H1 (cell line): ENCODE data around the gene ECT2L. TPM values are rescaled to one million over a fixed set of nuclear protein-coding genes. Genes with fewer than 3 reads are reported as not detected.

Source experiments
- CTCF ChIA-PET: fragments of 300-600 bp; sonication (Branson Sonifier 250); formaldehyde crosslinking; loops from one replicate; lab custom pipeline; 2021; ENCODE audit not compliant: partially characterized antibody; lab: Charles Lee
- POLR2A ChIA-PET: fragments of 300-600 bp; sonication (Branson Sonifier 250); formaldehyde crosslinking; loops from one replicate; lab custom pipeline; 2021; ENCODE audit warnings: inconsistent platforms; ENCODE audit not compliant: partially characterized antibody; lab: Charles Lee
- DNase-seq, 2 experiments: peaks; one replicate each; pipeline versions ENCODE4 v3.0.0 to v3.0.0-alpha.2; 2010 to 2022; ENCODE audit warnings: low spot score in 2 of 2, low read depth in 1 of 2, mixed read lengths in 1 of 2
- FAIRE-seq: peaks from 2 replicates; lab custom pipeline; 2011; peaks lifted over from hg19 to GRCh38; lab: Jason Lieb, UNC
- H2AFZ ChIP-seq: 2 replicates; pipeline ENCODE4 v1.8.1; 2012; ENCODE audit warnings: low read length, inconsistent platforms
- H2AK5ac ChIP-seq: 2 replicates; pipeline ENCODE4 v1.6.1; 2013; ENCODE audit warnings: low read depth, low read length
- H2BK120ac ChIP-seq: replicated peaks from 2 replicates; pipeline ENCODE3; 2013; ENCODE audit warnings: low read depth, low read length, inconsistent platforms
- H2BK12ac ChIP-seq: 2 replicates; pipeline ENCODE4 v1.6.1; 2013; ENCODE audit warnings: low read depth, low read length
- H2BK15ac ChIP-seq: 2 replicates; pipeline ENCODE4 v1.6.1; 2013; ENCODE audit warnings: low read length
- H2BK20ac ChIP-seq: 2 replicates; pipeline ENCODE4 v1.6.1; 2013; ENCODE audit warnings: low read length
- H2BK5ac ChIP-seq: 2 replicates; pipeline ENCODE4 v1.6.1; 2013; ENCODE audit warnings: low read depth, low read length
- H3K14ac ChIP-seq: 2 replicates; pipeline ENCODE4 v1.6.1; 2013; ENCODE audit warnings: inconsistent platforms; ENCODE audit not compliant: insufficient read length
- H3K18ac ChIP-seq: 2 replicates; pipeline ENCODE4 v1.6.1; 2013; ENCODE audit warnings: low read length; ENCODE audit errors: extremely low read depth
- H3K23ac ChIP-seq: 2 replicates; pipeline ENCODE4 v1.6.1; 2013; ENCODE audit warnings: inconsistent platforms; ENCODE audit not compliant: insufficient read length
- H3K23me2 ChIP-seq: 2 replicates; pipeline ENCODE4 v1.6.1; 2013; ENCODE audit warnings: low read depth, low read length
- H3K27ac ChIP-seq: 2 replicates; pipeline ENCODE4 v1.6.1; 2011; ENCODE audit warnings: low read depth, low read length, inconsistent platforms
- H3K27me3 ChIP-seq, 4 experiments: replicated peaks in 1 of 4; 1 replicate in 1 of 4; 2 replicates in 3 of 4; pipeline versions ENCODE4 v1.6.1 to v1.8.1; 2011 to 2013; ENCODE audit warnings: low read length in 3 of 4, mild to moderate bottlenecking in 3 of 4, inconsistent platforms in 2 of 4, mixed read lengths in 2 of 4, moderate library complexity in 1 of 4; ENCODE audit not compliant: control insufficient read depth in 3 of 4, insufficient read depth in 3 of 4; ENCODE audit errors: extremely low read depth in 1 of 4
- H3K36me3 ChIP-seq, 4 experiments: 2 replicates each; pipeline versions ENCODE4 v1.6.1 to v1.8.1; 2011 to 2013; ENCODE audit warnings: mild to moderate bottlenecking in 4 of 4, low read length in 3 of 4, moderate library complexity in 2 of 4, control low read depth in 1 of 4, inconsistent platforms in 1 of 4; ENCODE audit not compliant: insufficient read depth in 4 of 4, control insufficient read depth in 2 of 4
- H3K4ac ChIP-seq: replicated peaks from 2 replicates; pipeline ENCODE3; 2013; ENCODE audit warnings: low read length, low read depth, mixed read lengths, inconsistent platforms; ENCODE audit not compliant: insufficient read length
- H3K4me1 ChIP-seq, 4 experiments: replicated peaks in 1 of 4; 1 replicate in 1 of 4; 2 replicates in 3 of 4; pipeline versions ENCODE4 v1.6.1 to v1.8.1; 2011 to 2013; ENCODE audit warnings: low read length in 3 of 4, inconsistent platforms in 2 of 4, mixed read lengths in 1 of 4; ENCODE audit not compliant: insufficient read depth in 4 of 4, control insufficient read depth in 3 of 4
- H3K4me2 ChIP-seq, 2 experiments: 2 replicates each; pipeline versions ENCODE4 v1.6.1 to v1.8.1; 2011 to 2013; ENCODE audit warnings: low read depth in 2 of 2, low read length in 2 of 2, control low read depth in 1 of 2, inconsistent platforms in 1 of 2, mild to moderate bottlenecking in 1 of 2; ENCODE audit not compliant: insufficient read depth in 1 of 2
- H3K4me3 ChIP-seq, 4 experiments: fragments of 200-600, 300-600 bp in 1 of 4; sonication (generic), shearing (Covaris generic), sonication (Bioruptor Twin) in 1 of 4; 2 replicates each; pipeline versions ENCODE4 v1.5.1 to v1.8.1; 2011 to 2016; ENCODE audit warnings: low read length in 4 of 4, low read depth in 3 of 4, control low read depth in 2 of 4, inconsistent platforms in 2 of 4, mild to moderate bottlenecking in 2 of 4, mixed read lengths in 1 of 4, moderate library complexity in 1 of 4; ENCODE audit not compliant: insufficient read depth in 2 of 4; ENCODE audit errors: extremely low read depth in 1 of 4
- H3K56ac ChIP-seq: replicated peaks from 2 replicates; pipeline ENCODE3; 2013; ENCODE audit warnings: low read depth, mild to moderate bottlenecking, mixed read lengths, low read length, inconsistent platforms; ENCODE audit not compliant: insufficient read length
- H3K79me1 ChIP-seq: 2 replicates; pipeline ENCODE4 v1.6.1; 2013; ENCODE audit warnings: low read depth, low read length, control low read depth
- H3K79me2 ChIP-seq, 2 experiments: 2 replicates each; pipeline versions ENCODE4 v1.6.1 to v1.8.1; 2012 to 2013; ENCODE audit warnings: low read length in 2 of 2, mild to moderate bottlenecking in 2 of 2, inconsistent platforms in 1 of 2; ENCODE audit not compliant: insufficient read depth in 2 of 2, control insufficient read depth in 1 of 2
- H3K9ac ChIP-seq, 4 experiments: replicated peaks in 1 of 4; 1 replicate in 1 of 4; 2 replicates in 3 of 4; pipeline versions ENCODE4 v1.6.1 to v1.8.1; 2011 to 2013; ENCODE audit warnings: low read depth in 3 of 4, low read length in 3 of 4, control low read depth in 2 of 4, mild to moderate bottlenecking in 2 of 4, moderate library complexity in 2 of 4, inconsistent platforms in 1 of 4; ENCODE audit errors: extremely low read depth in 1 of 4
- H3K9me3 ChIP-seq, 2 experiments: 2 replicates each; pipeline versions ENCODE4 v1.6.1 to v1.8.1; 2012 to 2013; ENCODE audit warnings: mild to moderate bottlenecking in 2 of 2, moderate library complexity in 2 of 2, control low read depth in 1 of 2, inconsistent platforms in 1 of 2, low read depth in 1 of 2, low read length in 1 of 2, mixed read lengths in 1 of 2; ENCODE audit not compliant: insufficient read depth in 2 of 2
- H4K20me1 ChIP-seq, 2 experiments: replicated peaks in 1 of 2; 2 replicates each; pipeline versions ENCODE3 to v1.8.1; 2011 to 2013; ENCODE audit warnings: inconsistent platforms in 2 of 2, low read length in 2 of 2, mild to moderate bottlenecking in 1 of 2; ENCODE audit not compliant: insufficient read depth in 2 of 2, control insufficient read depth in 1 of 2
- H4K5ac ChIP-seq: 2 replicates; pipeline ENCODE4 v1.6.1; 2013; ENCODE audit warnings: low read length, low read depth, mixed read lengths, inconsistent platforms; ENCODE audit not compliant: insufficient read length
- H4K8ac ChIP-seq: 2 replicates; pipeline ENCODE4 v1.8.0; 2013; ENCODE audit warnings: mild to moderate bottlenecking, moderate library complexity, low read length, inconsistent platforms; ENCODE audit not compliant: insufficient read depth; ENCODE audit errors: extremely low read depth
- H4K91ac ChIP-seq: replicated peaks from 2 replicates; pipeline ENCODE3; 2013; ENCODE audit warnings: low read length, mixed read lengths, inconsistent platforms; ENCODE audit not compliant: insufficient read length
- CBX8 ChIP-seq: fragments of 300-800, 300-1000 bp; sonication (generic); IDR thresholded peaks from 2 replicates; pipeline ENCODE4 v1.7.1; 2016; ENCODE audit warnings: low read depth, low read length, borderline replicate concordance
- CEBPB ChIP-seq: IDR thresholded peaks from 2 replicates; pipeline ENCODE4 v1.6.1; 2012; ENCODE audit warnings: low read depth, low read length
- GTF2F1 ChIP-seq: IDR thresholded peaks from 2 replicates; pipeline ENCODE4 v1.6.1; 2012; ENCODE audit warnings: low read depth, low read length, improper control_type of control experiment, borderline replicate concordance
- JUN ChIP-seq: IDR thresholded peaks from 2 replicates; pipeline ENCODE4 v1.6.1; 2011; ENCODE audit warnings: low read depth, mild to moderate bottlenecking, improper control_type of control experiment, low read length
- JUND ChIP-seq: IDR thresholded peaks from 2 replicates; pipeline ENCODE4 v1.6.1; 2011; ENCODE audit warnings: mild to moderate bottlenecking, improper control_type of control experiment, low read length
- KDM5A ChIP-seq: fragments of 200-600 bp; IDR thresholded peaks from 2 replicates; pipeline ENCODE4 v1.7.1; 2012; ENCODE audit warnings: mild to moderate bottlenecking, low read length, inconsistent platforms, mixed read lengths
- MAFK ChIP-seq: IDR thresholded peaks from 2 replicates; pipeline ENCODE4 v1.6.1; 2012; ENCODE audit warnings: low read depth, mild to moderate bottlenecking, improper control_type of control experiment, low read length
- SAP30 ChIP-seq: fragments of 300-600 bp; sonication (generic); IDR thresholded peaks from 2 replicates; pipeline ENCODE4 v1.7.1; 2012; ENCODE audit warnings: low read length, moderate library complexity, mild to moderate bottlenecking, inconsistent platforms; ENCODE audit not compliant: insufficient read depth, insufficient replicate concordance
- SIX5 ChIP-seq: IDR thresholded peaks from 2 replicates; pipeline ENCODE4 v1.6.1; 2011; ENCODE audit warnings: mild to moderate bottlenecking, low read depth, low read length
- SRF ChIP-seq: IDR thresholded peaks from 2 replicates; pipeline ENCODE4 v1.6.1; 2011; ENCODE audit warnings: mild to moderate bottlenecking, low read depth, low read length, moderate library complexity
- TBP ChIP-seq: IDR thresholded peaks from 2 replicates; pipeline ENCODE4 v1.6.1; 2011; ENCODE audit warnings: low read depth, low read length, improper control_type of control experiment
- TCF12 ChIP-seq: IDR thresholded peaks from 2 replicates; pipeline ENCODE4 v1.6.1; 2011; ENCODE audit warnings: low read depth, mild to moderate bottlenecking, low read length
- WGBS, 2 experiments: shearing (Covaris generic) in 1 of 2; methylation state at CpG; one replicate each; pipeline versions ENCODE4 v1.1.6 to v1.1.7; 2013 to 2015; ENCODE audit warnings: low lambda C conversion rate in 2 of 2, mixed read lengths in 2 of 2, inconsistent platforms in 1 of 2, low coverage in 1 of 2, missing lambda C conversion rate in 1 of 2; ENCODE audit not compliant: insufficient replicate concordance in 2 of 2, insufficient coverage in 1 of 2, insufficient read length in 1 of 2; ENCODE audit errors: extremely low coverage in 1 of 2, missing lambda C conversion rate in 1 of 2; 5-methylcytosine and 5-hydroxymethylcytosine counted together
- polyA plus RNA-seq, 7 experiments: library from polyadenylated mRNA; depleted of rRNA in 3 of 7; stranded (reverse) in 5 of 7; unstranded in 2 of 7; fragments of >200 nt in 5 of 7; fragments of 200-250 nt in 2 of 7; gene quantifications; 1 replicate in 5 of 7; 2 replicates in 1 of 7; 4 replicates in 1 of 7; pipeline versions ENCODE4 v1.2.1 to v1.2.3, GENCODE V29; 2011 to 2013; ENCODE audit warnings: missing spikeins in 2 of 7, mixed read lengths in 2 of 7
- total RNA-seq: library from RNA; stranded (reverse); fragmentation: NEBNext Ultra II Directional; extraction: Animal tissue kit (Norgen Biotek cat#: 25700); gene quantifications from 2 replicates; pipeline ENCODE4 v1.2.1, GENCODE V29; 2021
- TF ChIP-seq, protein P1 (sequence below): IDR thresholded peaks from 2 replicates; pipeline ENCODE4 v1.6.1; 2012; ENCODE audit warnings: low read length, inconsistent platforms

Gene ECT2L
- total and polyA plus RNA-seq, 2 of the 8 experiments (the other 6 are each of a cell fraction or from before 2014, with no cell fraction given), result not detected

DNA sequence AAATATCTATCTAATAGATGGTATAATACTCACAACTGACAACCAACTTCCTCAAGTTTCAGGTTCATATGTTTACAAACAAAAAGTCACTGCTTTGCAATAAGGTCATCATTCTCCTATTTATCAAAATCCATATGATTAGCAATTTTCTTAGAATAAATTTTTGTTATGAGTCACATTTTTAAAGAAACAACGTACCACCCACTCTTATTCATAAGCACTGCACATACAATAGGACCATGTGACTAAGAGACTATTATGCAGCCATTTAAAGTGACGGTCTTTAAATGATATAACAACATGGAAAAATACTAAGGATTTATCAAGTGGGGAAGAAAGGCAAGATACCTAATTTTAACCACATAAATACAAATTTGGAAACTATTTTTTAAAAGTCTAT is 152.1 kb downstream of the ECT2L start:
- no peak overlapping the region for H4K5ac ChIP-seq
- H3K4me3 ChIP-seq, result no peak overlapping the region
- no peak overlapping the region for H3K4me2 ChIP-seq
- H3K56ac ChIP-seq, result no peak overlapping the region
- WGBS, 2 experiments, result 92% methylated on average over 2 of the region's 2 CpGs; no CpG with 5 or more reads in 1 of the 2 experiments
- H3K79me2 ChIP-seq, result peaks cover 0 to 64% of the 10 kb centered on the region in 2 experiments; a peak in 3 of 4 replicates
- peaks cover 0 to 7% (median 2%) of the 10 kb centered on the region in 4 experiments; a peak in 2 of 7 replicates for H3K4me1 ChIP-seq
- DNase-seq (no peak), FAIRE-seq (no peak)
- H4K91ac ChIP-seq, result no peak overlapping the region
- POLR2A ChIA-PET, result interaction anchor here (0.9 kb wide), 1 partner anchor 39 kb away, joined by 3 read pairs; no protein-coding TSS in a partner anchor
- no peaks in the 10 kb centered on the region for H3K27me3 ChIP-seq
- H3K23ac ChIP-seq, result no peak overlapping the region
- CTCF ChIA-PET, result interaction anchor here (1.0 kb wide), 1 partner anchor 93 kb away, joined by 4 read pairs; no protein-coding TSS in a partner anchor
- no peaks in the 10 kb centered on the region for H3K79me1 ChIP-seq
- H3K23me2 ChIP-seq, result no peaks in the 10 kb centered on the region
- H4K20me1 ChIP-seq, result peaks cover 0 to 4% of the 10 kb centered on the region in 2 experiments
- H2BK120ac ChIP-seq, result no peak overlapping the region
- H2BK15ac ChIP-seq, result no peak overlapping the region
- no peak overlapping the region for H3K4ac ChIP-seq
- no peak overlapping the region for H3K9ac ChIP-seq
- no peak overlapping the region for H2AK5ac ChIP-seq
- H3K27ac ChIP-seq, result no peak overlapping the region
- H3K36me3 ChIP-seq, result peaks cover 3 to 25% (median 9%) of the 10 kb centered on the region in 4 experiments; a peak in 7 of 8 replicates
- H2BK5ac ChIP-seq, result no peak overlapping the region
- no peaks in the 10 kb centered on the region for H3K9me3 ChIP-seq
- H3K18ac ChIP-seq, result no peak overlapping the region
- no peak overlapping the region for H2AFZ ChIP-seq
- H4K8ac ChIP-seq, result no peak overlapping the region
- no peak overlapping the region for H3K14ac ChIP-seq
- H2BK12ac ChIP-seq, result no peak overlapping the region
- H2BK20ac ChIP-seq, result no peak overlapping the region
- TF ChIP-seq JUN (no peak), CEBPB (no peak), TBP (no peak), SRF (no peak), MAFK (no peak), JUND (no peak), TCF12 (no peak), CBX8 (no peak), SIX5 (no peak), GTF2F1 (no peak), SAP30 (no peak), KDM5A (no peak)
- TF ChIP-seq, protein P1, sequence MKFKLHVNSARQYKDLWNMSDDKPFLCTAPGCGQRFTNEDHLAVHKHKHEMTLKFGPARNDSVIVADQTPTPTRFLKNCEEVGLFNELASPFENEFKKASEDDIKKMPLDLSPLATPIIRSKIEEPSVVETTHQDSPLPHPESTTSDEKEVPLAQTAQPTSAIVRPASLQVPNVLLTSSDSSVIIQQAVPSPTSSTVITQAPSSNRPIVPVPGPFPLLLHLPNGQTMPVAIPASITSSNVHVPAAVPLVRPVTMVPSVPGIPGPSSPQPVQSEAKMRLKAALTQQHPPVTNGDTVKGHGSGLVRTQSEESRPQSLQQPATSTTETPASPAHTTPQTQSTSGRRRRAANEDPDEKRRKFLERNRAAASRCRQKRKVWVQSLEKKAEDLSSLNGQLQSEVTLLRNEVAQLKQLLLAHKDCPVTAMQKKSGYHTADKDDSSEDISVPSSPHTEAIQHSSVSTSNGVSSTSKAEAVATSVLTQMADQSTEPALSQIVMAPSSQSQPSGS, result no peak
